WTC11 (cell line): ENCODE data around the gene LPIN3. TPM values are rescaled to one million over a fixed set of nuclear protein-coding genes. Genes with fewer than 3 reads are reported as not detected.

Experiments
- ATAC-seq: fragments of 200-7000 bp; cut with Tn5 transposase; 2 replicates; pipeline ENCODE4 v1.10.0; 2021; ENCODE audit warnings: mild to moderate bottlenecking, moderate library complexity
- CTCF ChIA-PET: fragments of 300-600 bp; sonication (Branson Sonifier 250); formaldehyde crosslinking; loops from one replicate; lab custom pipeline; 2021; ENCODE audit warnings: antibody characterized with exemption; lab: Charles Lee
- POLR2A ChIA-PET: fragments of 350-600 bp; sonication (Branson Sonifier 250); formaldehyde crosslinking; loops from one replicate; lab custom pipeline; 2021; ENCODE audit warnings: antibody characterized with exemption; lab: Charles Lee
- DNase-seq: peaks from one replicate; pipeline ENCODE4 v3.0.0; 2021; ENCODE audit warnings: low spot score
- H3K27ac Mint-ChIP-seq: 2 replicates; pipeline ENCODE4 v1.8.0; 2021; ENCODE audit warnings: mixed read lengths
- H3K27me3 Mint-ChIP-seq: 2 replicates; pipeline ENCODE4 v1.8.0; 2021; ENCODE audit warnings: low read depth, mild to moderate bottlenecking, moderate library complexity, mixed read lengths
- H3K36me3 Mint-ChIP-seq: 2 replicates; pipeline ENCODE4 v1.8.0; 2021; ENCODE audit warnings: mixed read lengths
- H3K4me1 Mint-ChIP-seq: 2 replicates; pipeline ENCODE4 v1.8.0; 2022; ENCODE audit warnings: mixed read lengths
- H3K4me3 Mint-ChIP-seq: 2 replicates; pipeline ENCODE4 v1.8.0; 2021; ENCODE audit warnings: mild to moderate bottlenecking, moderate library complexity, mixed read lengths
- H3K9me3 Mint-ChIP-seq: 2 replicates; pipeline ENCODE4 v1.8.0; 2021; ENCODE audit warnings: mixed read lengths
- CREM ChIP-seq: sonication (generic); formaldehyde crosslinking; IDR thresholded peaks from 2 replicates; pipeline ENCODE4 v1.8.1; 2022; ENCODE audit warnings: mild to moderate bottlenecking, missing genetic modification reagents, moderate library complexity
- ELF4 ChIP-seq: sonication (generic); formaldehyde crosslinking; IDR thresholded peaks from 2 replicates; pipeline ENCODE4 v1.8.1; 2022; ENCODE audit warnings: low read depth, mild to moderate bottlenecking, moderate library complexity, missing genetic modification reagents
- ETV6 ChIP-seq: sonication (generic); formaldehyde crosslinking; IDR thresholded peaks from 2 replicates; pipeline ENCODE4 v1.8.1; 2022; ENCODE audit warnings: mild to moderate bottlenecking, missing genetic modification reagents
- FOXP1 ChIP-seq: sonication (generic); formaldehyde crosslinking; IDR thresholded peaks from 2 replicates; pipeline ENCODE4 v1.8.0; 2022; ENCODE audit warnings: missing genetic modification reagents, mild to moderate bottlenecking, moderate library complexity, borderline replicate concordance
- MXD4 ChIP-seq: fragments of 250-450 bp; sonication (Bioruptor Pico); IDR thresholded peaks from 2 replicates; pipeline ENCODE4 v1.8.0; 2021; ENCODE audit warnings: mild to moderate bottlenecking, moderate library complexity, borderline replicate concordance
- MYBL2 ChIP-seq: sonication (generic); formaldehyde crosslinking; IDR thresholded peaks from 2 replicates; pipeline ENCODE4 v1.8.1; 2023; ENCODE audit warnings: mild to moderate bottlenecking, moderate library complexity, missing genetic modification reagents
- NFE2L1 ChIP-seq: sonication (generic); formaldehyde crosslinking; IDR thresholded peaks from 2 replicates; pipeline ENCODE4 v1.8.1; 2023; ENCODE audit warnings: missing genetic modification reagents
- PRRX2 ChIP-seq: fragments of 250-450 bp; sonication (Bioruptor Pico); IDR thresholded peaks from 2 replicates; pipeline ENCODE4 v1.8.0; 2021; ENCODE audit warnings: mild to moderate bottlenecking
- SP1 ChIP-seq: sonication (generic); formaldehyde crosslinking; conservative IDR thresholded peaks from 2 replicates; pipeline ENCODE4 v1.8.1; 2022; ENCODE audit warnings: missing genetic modification reagents
- TEAD1 ChIP-seq: sonication (generic); formaldehyde crosslinking; IDR thresholded peaks from 2 replicates; pipeline ENCODE4 v1.8.0; 2022; ENCODE audit warnings: mild to moderate bottlenecking, missing genetic modification reagents
- ZNF219 ChIP-seq: sonication (generic); formaldehyde crosslinking; IDR thresholded peaks from 2 replicates; pipeline ENCODE4 v1.8.0; 2023; ENCODE audit warnings: missing genetic modification reagents, mild to moderate bottlenecking, borderline replicate concordance
- ZNF671 ChIP-seq: fragments of 250-450 bp; sonication (Bioruptor Pico); IDR thresholded peaks from 2 replicates; pipeline ENCODE4 v1.8.0; 2021; ENCODE audit warnings: mild to moderate bottlenecking
- total RNA-seq: library from RNA; stranded (reverse); gene quantifications from 3 replicates; pipeline ENCODE4 v1.2.3, GENCODE V29; 2021
- TF ChIP-seq, protein P1 (sequence below): sonication (generic); formaldehyde crosslinking; IDR thresholded peaks from 2 replicates; pipeline ENCODE4 v1.8.0; 2023; ENCODE audit warnings: missing genetic modification reagents
- TF ChIP-seq, protein P2 (sequence below): sonication (generic); formaldehyde crosslinking; IDR thresholded peaks from 2 replicates; pipeline ENCODE4 v1.8.1; 2023; ENCODE audit warnings: mild to moderate bottlenecking, moderate library complexity, missing genetic modification reagents
- TF ChIP-seq, protein P3 (sequence below): fragments of 250-450 bp; sonication (Bioruptor Pico); IDR thresholded peaks from 2 replicates; pipeline ENCODE4 v1.9.0; 2021; ENCODE audit warnings: mild to moderate bottlenecking
- TF ChIP-seq, protein P4 (sequence below): sonication (generic); formaldehyde crosslinking; IDR thresholded peaks from 2 replicates; pipeline ENCODE4 v1.8.1; 2023; ENCODE audit warnings: mild to moderate bottlenecking, missing genetic modification reagents
- TF ChIP-seq, protein P5 (sequence below): sonication (generic); formaldehyde crosslinking; IDR thresholded peaks from 2 replicates; pipeline ENCODE4 v1.8.1; 2023; ENCODE audit warnings: mild to moderate bottlenecking, missing genetic modification reagents, borderline replicate concordance
- TF ChIP-seq, protein P6 (sequence below): sonication (generic); formaldehyde crosslinking; IDR thresholded peaks from 2 replicates; pipeline ENCODE4 v1.8.1; 2023; ENCODE audit warnings: mild to moderate bottlenecking, missing genetic modification reagents, moderate library complexity
- TF ChIP-seq, protein P7 (sequence below): sonication (generic); formaldehyde crosslinking; IDR thresholded peaks from 2 replicates; pipeline ENCODE4 v1.8.1; 2023; ENCODE audit warnings: mild to moderate bottlenecking, missing genetic modification reagents

LPIN3 gene
- total RNA-seq, 1 experiment from 2014 or later = 7.9 TPM

DNA sequence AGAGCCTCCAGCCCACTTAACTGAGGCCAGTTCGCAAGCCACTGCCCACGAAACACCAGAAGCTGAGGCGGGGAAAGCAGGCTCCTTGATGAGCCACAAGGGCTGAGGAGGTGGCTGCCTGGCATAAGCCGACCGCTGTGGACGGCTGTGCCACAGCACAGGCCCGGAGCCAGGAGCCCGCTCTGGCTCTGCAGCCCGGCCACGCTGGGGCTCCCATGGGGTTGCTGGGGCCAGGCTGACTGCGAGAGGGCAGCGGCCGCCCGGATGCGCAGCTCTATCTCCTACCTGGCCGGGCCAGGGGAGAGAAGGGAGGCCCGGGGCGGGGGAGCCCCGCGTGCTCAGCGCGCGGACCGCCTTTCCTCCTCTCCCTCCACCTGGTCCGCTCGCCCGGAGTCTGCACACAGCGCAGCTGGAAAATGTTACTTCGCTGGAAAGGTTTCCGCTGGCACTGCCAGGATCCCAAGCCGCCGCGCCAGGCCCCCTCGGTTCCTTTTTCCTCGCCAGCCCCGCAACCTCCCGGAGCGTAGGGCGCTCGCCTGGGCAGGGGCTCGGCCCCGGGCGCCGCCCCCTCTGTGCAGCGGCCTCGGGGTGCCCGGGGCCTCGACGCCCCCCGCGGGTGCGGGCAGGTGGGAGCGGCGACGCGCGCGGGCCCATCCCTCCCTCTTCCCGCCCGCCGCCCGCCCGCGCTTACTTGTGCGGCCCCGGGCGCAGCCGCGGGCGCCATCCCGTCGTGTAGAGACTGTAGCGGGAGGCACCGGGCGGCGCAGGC, 25.3 kb downstream of the LPIN3 start:
- H3K4me1 Mint-ChIP-seq = peaks cover 12% of the 10 kb centered on the region
- peak overlapping the region; percentile 58 for H3K4me3 Mint-ChIP-seq
- peaks cover 50% of the 10 kb centered on the region for H3K27me3 Mint-ChIP-seq
- TF ChIP-seq ETV6 (CRISPR knock-in tag) (no peak), TEAD1 (CRISPR knock-in tag) (no peak), NFE2L1 (CRISPR knock-in tag) (no peak), PRRX2 (CRISPR knock-in tag) (no peak), CREM (CRISPR knock-in tag) (0 out of 2 replicates have a peak, but pooled peaks have one; percentile 22), MXD4 (CRISPR knock-in tag) (no peak), ELF4 (no peak)
- TF ChIP-seq, protein P1, sequence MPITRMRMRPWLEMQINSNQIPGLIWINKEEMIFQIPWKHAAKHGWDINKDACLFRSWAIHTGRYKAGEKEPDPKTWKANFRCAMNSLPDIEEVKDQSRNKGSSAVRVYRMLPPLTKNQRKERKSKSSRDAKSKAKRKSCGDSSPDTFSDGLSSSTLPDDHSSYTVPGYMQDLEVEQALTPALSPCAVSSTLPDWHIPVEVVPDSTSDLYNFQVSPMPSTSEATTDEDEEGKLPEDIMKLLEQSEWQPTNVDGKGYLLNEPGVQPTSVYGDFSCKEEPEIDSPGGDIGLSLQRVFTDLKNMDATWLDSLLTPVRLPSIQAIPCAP = no peak
- TF ChIP-seq, protein P2, sequence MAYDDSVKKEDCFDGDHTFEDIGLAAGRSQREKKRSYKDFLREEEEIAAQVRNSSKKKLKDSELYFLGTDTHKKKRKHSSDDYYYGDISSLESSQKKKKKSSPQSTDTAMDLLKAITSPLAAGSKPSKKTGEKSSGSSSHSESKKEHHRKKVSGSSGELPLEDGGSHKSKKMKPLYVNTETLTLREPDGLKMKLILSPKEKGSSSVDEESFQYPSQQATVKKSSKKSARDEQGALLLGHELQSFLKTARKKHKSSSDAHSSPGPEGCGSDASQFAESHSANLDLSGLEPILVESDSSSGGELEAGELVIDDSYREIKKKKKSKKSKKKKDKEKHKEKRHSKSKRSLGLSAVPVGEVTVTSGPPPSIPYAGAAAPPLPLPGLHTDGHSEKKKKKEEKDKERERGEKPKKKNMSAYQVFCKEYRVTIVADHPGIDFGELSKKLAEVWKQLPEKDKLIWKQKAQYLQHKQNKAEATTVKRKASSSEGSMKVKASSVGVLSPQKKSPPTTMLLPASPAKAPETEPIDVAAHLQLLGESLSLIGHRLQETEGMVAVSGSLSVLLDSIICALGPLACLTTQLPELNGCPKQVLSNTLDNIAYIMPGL = 0 out of 2 replicates have a peak, but pooled peaks have one; percentile 15
- TF ChIP-seq, protein P3, sequence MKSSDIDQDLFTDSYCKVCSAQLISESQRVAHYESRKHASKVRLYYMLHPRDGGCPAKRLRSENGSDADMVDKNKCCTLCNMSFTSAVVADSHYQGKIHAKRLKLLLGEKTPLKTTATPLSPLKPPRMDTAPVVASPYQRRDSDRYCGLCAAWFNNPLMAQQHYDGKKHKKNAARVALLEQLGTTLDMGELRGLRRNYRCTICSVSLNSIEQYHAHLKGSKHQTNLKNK (CRISPR knock-in tag) = no peak
- TF ChIP-seq, protein P4, sequence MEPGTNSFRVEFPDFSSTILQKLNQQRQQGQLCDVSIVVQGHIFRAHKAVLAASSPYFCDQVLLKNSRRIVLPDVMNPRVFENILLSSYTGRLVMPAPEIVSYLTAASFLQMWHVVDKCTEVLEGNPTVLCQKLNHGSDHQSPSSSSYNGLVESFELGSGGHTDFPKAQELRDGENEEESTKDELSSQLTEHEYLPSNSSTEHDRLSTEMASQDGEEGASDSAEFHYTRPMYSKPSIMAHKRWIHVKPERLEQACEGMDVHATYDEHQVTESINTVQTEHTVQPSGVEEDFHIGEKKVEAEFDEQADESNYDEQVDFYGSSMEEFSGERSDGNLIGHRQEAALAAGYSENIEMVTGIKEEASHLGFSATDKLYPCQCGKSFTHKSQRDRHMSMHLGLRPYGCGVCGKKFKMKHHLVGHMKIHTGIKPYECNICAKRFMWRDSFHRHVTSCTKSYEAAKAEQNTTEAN = no peak
- TF ChIP-seq, protein P5, sequence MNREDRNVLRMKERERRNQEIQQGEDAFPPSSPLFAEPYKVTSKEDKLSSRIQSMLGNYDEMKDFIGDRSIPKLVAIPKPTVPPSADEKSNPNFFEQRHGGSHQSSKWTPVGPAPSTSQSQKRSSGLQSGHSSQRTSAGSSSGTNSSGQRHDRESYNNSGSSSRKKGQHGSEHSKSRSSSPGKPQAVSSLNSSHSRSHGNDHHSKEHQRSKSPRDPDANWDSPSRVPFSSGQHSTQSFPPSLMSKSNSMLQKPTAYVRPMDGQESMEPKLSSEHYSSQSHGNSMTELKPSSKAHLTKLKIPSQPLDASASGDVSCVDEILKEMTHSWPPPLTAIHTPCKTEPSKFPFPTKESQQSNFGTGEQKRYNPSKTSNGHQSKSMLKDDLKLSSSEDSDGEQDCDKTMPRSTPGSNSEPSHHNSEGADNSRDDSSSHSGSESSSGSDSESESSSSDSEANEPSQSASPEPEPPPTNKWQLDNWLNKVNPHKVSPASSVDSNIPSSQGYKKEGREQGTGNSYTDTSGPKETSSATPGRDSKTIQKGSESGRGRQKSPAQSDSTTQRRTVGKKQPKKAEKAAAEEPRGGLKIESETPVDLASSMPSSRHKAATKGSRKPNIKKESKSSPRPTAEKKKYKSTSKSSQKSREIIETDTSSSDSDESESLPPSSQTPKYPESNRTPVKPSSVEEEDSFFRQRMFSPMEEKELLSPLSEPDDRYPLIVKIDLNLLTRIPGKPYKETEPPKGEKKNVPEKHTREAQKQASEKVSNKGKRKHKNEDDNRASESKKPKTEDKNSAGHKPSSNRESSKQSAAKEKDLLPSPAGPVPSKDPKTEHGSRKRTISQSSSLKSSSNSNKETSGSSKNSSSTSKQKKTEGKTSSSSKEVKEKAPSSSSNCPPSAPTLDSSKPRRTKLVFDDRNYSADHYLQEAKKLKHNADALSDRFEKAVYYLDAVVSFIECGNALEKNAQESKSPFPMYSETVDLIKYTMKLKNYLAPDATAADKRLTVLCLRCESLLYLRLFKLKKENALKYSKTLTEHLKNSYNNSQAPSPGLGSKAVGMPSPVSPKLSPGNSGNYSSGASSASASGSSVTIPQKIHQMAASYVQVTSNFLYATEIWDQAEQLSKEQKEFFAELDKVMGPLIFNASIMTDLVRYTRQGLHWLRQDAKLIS (CRISPR knock-in tag) = no peak
- TF ChIP-seq, protein P6, sequence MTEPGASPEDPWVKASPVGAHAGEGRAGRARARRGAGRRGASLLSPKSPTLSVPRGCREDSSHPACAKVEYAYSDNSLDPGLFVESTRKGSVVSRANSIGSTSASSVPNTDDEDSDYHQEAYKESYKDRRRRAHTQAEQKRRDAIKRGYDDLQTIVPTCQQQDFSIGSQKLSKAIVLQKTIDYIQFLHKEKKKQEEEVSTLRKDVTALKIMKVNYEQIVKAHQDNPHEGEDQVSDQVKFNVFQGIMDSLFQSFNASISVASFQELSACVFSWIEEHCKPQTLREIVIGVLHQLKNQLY = no peak
- TF ChIP-seq, all 79 proteins: peak for 2
- Mint-ChIP-seq H3K36me3 (peaks cover under 1% of the 10 kb centered on the region; the same call in 1 of the 2 replicates), H3K27ac (no peak overlapping the region), H3K9me3 (peaks cover 2% of the 10 kb centered on the region)
- ATAC-seq (peak; percentile 58), DNase-seq (peak; percentile 44)
- CTCF ChIA-PET = interaction anchor here (1.0 to 3.1 kb wide), 6 partner anchors 14 to 193 kb away, joined by 4 to 13 read pairs (median 5); partner anchors contain the start of gene LPIN3
- POLR2A ChIA-PET = no interaction called here

DNA sequence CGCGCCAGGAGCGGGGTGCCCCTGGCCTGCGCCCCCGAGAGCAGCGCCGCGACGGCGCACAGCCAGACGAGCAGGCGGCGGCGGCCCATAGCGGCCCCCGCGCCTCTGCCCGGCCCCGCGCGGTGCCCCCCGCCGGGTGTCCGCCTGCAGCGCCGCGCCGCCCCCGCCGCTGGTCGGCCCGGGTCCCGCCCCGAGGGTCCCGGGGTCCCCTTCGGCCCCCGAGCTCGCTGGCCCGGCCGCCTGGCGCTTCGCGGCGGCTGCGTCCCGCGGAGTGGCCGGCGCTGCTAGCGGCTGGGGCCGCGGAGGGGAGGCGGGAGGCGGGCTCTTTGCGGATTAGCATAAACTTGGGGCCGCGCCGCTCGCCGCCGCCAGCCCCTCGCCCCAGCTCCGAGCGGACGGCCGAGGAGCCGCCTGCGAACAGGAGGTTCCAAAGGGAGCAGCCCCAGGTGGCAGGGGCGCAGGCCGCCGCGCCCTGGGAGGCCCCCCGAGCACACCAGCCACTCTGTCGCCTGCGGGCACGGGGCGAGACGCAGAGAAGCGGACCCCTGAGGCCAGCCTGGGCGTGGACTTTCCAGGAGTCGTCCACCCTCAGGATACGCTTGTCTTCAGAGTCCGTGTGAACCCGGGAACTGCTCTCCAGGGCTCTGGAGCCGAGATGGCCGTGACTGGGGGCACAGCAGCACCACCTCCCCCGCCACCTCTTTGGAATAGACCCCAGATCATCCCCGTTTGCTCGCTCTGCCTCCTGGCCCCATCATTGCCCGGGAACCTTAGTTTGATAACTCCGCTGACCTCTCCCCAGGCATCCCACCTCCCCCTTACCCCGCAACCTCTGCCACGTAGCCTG, 26.1 kb downstream of the LPIN3 start, which contains the start of gene EMILIN3:
EMILIN3 (minus strand) TSS at position 273 of the 847 bp plus-strand sequence; CDS start at position 89, 184 bp downstream.
- Mint-ChIP-seq H3K27me3 (peaks cover 55% of the 10 kb centered on the region), H3K9me3 (peaks cover 10% of the 10 kb centered on the region), H3K4me3 (peak within 1 kb of the TSS; percentile 75), H3K36me3 (peaks cover 6% of the 10 kb centered on the region), H3K27ac (no peak within 1 kb of the TSS), H3K4me1 (peaks cover 12% of the 10 kb centered on the region)
- ChIA-PET CTCF (interaction anchor here (0.9 to 3.1 kb wide), 6 partner anchors 15 to 231 kb away, joined by 3 to 13 read pairs (median 6); partner anchors contain the start of gene LPIN3), POLR2A (no interaction called here)
- ATAC-seq (peak; percentile 71), DNase-seq (peak; percentile 62)
- TF ChIP-seq NFE2L1 (CRISPR knock-in tag) (0 out of 2 replicates have a peak, but pooled peaks have one; percentile 17), FOXP1 (no peak), ZNF671 (CRISPR knock-in tag) (no peak), MYBL2 (0 out of 2 replicates have a peak, but pooled peaks have one; percentile 61), SP1 (CRISPR knock-in tag) (peak; percentile 52; the same call in 1 of the 2 replicates), ZNF219 (CRISPR knock-in tag) (no peak), CREM (CRISPR knock-in tag) (no peak)
- TF ChIP-seq, protein P7, sequence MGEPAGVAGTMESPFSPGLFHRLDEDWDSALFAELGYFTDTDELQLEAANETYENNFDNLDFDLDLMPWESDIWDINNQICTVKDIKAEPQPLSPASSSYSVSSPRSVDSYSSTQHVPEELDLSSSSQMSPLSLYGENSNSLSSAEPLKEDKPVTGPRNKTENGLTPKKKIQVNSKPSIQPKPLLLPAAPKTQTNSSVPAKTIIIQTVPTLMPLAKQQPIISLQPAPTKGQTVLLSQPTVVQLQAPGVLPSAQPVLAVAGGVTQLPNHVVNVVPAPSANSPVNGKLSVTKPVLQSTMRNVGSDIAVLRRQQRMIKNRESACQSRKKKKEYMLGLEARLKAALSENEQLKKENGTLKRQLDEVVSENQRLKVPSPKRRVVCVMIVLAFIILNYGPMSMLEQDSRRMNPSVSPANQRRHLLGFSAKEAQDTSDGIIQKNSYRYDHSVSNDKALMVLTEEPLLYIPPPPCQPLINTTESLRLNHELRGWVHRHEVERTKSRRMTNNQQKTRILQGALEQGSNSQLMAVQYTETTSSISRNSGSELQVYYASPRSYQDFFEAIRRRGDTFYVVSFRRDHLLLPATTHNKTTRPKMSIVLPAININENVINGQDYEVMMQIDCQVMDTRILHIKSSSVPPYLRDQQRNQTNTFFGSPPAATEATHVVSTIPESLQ (CRISPR knock-in tag) = no peak
